Measurements from ENCODE around the gene KDM6B. TPM values are rescaled to one million over a fixed set of nuclear protein-coding genes. Genes with fewer than 3 reads are reported as not detected.
A peak's percentile ranks its signal among the peaks of the same experiment; 100 is the strongest.

Gene KDM6B
- total RNA-seq, 2 experiments from 2014 or later = 20.9 to 23.7 TPM

DNA sequence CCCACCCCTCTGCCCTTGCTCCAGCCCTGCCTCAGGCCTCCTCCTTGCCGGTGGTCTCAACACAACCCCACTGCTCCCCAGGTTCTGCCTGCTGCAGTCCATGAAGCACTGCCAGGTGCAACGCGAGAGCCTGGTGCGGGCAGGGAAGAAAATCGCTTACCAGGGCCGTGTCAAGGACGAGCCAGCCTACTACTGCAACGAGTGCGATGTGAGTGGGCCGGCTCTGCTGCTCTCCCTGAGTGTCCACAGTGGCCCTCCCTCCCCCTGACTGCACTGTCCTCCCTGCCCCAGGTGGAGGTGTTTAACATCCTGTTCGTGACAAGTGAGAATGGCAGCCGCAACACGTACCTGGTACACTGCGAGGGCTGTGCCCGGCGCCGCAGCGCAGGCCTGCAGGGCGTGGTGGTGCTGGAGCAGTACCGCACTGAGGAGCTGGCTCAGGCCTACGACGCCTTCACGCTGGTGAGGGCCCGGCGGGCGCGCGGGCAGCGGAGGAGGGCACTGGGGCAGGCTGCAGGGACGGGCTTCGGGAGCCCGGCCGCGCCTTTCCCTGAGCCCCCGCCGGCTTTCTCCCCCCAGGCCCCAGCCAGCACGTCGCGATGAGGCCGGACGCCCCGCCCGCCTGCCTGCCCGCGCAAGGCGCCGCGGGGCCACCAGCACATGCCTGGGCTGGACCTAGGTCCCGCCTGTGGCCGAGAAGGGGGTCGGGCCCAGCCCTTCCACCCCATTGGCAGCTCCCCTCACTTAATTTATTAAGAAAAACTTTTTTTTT, 19.1 kb downstream of the KDM6B start:
- H3K27me3 Mint-ChIP-seq = no peaks in the 10 kb centered on the region
- peaks cover 6% of the 10 kb centered on the region for H3K36me3 Mint-ChIP-seq (ENCODE audit: low read depth)
- ChIA-PET POLR2A (interaction anchor here (1.3 kb wide), 1 partner anchor 20 kb away, joined by 5 read pairs; no protein-coding TSS in a partner anchor), CTCF (no interaction called here)
- peak; percentile 15 for DNase-seq
- peaks cover 34% of the 10 kb centered on the region for H3K4me1 Mint-ChIP-seq
- no peak overlapping the region for H3K27ac Mint-ChIP-seq
- no peaks in the 10 kb centered on the region for H3K9me3 Mint-ChIP-seq
- no peak overlapping the region for H3K4me3 Mint-ChIP-seq

DNA sequence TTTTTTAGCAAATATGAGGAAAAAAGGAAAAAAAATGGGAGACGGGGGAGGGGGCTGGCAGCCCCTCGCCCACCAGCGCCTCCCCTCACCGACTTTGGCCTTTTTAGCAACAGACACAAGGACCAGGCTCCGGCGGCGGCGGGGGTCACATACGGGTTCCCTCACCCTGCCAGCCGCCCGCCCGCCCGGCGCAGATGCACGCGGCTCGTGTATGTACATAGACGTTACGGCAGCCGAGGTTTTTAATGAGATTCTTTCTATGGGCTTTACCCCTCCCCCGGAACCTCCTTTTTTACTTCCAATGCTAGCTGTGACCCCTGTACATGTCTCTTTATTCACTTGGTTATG, 19.6 kb downstream of the KDM6B start:
- ChIA-PET CTCF (no interaction called here), POLR2A (interaction anchor here (1.3 kb wide), 1 partner anchor 21 kb away, joined by 5 read pairs; no protein-coding TSS in a partner anchor)
- H3K27me3 Mint-ChIP-seq = no peaks in the 10 kb centered on the region
- peaks cover 6% of the 10 kb centered on the region for H3K36me3 Mint-ChIP-seq (ENCODE audit: low read depth)
- no peak overlapping the region for H3K4me3 Mint-ChIP-seq
- no peak for DNase-seq
- peaks cover 33% of the 10 kb centered on the region for H3K4me1 Mint-ChIP-seq
- no peak overlapping the region for H3K27ac Mint-ChIP-seq
- H3K9me3 Mint-ChIP-seq = no peaks in the 10 kb centered on the region

DNA sequence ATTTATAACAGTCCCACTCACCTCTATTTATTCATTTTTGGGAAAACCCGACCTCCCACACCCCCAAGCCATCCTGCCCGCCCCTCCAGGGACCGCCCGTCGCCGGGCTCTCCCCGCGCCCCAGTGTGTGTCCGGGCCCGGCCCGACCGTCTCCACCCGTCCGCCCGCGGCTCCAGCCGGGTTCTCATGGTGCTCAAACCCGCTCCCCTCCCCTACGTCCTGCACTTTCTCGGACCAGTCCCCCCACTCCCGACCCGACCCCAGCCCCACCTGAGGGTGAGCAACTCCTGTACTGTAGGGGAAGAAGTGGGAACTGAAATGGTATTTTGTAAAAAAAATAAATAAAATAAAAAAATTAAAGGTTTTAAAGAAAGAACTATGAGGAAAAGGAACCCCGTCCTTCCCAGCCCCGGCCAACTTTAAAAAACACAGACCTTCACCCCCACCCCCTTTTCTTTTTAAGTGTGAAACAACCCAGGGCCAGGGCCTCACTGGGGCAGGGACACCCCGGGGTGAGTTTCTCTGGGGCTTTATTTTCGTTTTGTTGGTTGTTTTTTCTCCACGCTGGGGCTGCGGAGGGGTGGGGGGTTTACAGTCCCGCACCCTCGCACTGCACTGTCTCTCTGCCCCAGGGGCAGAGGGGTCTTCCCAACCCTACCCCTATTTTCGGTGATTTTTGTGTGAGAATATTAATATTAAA, 20.2 kb downstream of the KDM6B start:
- Mint-ChIP-seq H3K9me3 (no peaks in the 10 kb centered on the region), H3K4me3 (no peak overlapping the region), H3K27ac (no peak overlapping the region), H3K27me3 (no peaks in the 10 kb centered on the region), H3K4me1 (peaks cover 33% of the 10 kb centered on the region), H3K36me3 (ENCODE audit: low read depth) (peaks cover 6% of the 10 kb centered on the region)
- DNase-seq = peak; percentile 16
- POLR2A ChIA-PET = interaction anchor here (1.3 kb wide), 1 partner anchor 21 kb away, joined by 5 read pairs; no protein-coding TSS in a partner anchor
- CTCF ChIA-PET = no interaction called here

DNA sequence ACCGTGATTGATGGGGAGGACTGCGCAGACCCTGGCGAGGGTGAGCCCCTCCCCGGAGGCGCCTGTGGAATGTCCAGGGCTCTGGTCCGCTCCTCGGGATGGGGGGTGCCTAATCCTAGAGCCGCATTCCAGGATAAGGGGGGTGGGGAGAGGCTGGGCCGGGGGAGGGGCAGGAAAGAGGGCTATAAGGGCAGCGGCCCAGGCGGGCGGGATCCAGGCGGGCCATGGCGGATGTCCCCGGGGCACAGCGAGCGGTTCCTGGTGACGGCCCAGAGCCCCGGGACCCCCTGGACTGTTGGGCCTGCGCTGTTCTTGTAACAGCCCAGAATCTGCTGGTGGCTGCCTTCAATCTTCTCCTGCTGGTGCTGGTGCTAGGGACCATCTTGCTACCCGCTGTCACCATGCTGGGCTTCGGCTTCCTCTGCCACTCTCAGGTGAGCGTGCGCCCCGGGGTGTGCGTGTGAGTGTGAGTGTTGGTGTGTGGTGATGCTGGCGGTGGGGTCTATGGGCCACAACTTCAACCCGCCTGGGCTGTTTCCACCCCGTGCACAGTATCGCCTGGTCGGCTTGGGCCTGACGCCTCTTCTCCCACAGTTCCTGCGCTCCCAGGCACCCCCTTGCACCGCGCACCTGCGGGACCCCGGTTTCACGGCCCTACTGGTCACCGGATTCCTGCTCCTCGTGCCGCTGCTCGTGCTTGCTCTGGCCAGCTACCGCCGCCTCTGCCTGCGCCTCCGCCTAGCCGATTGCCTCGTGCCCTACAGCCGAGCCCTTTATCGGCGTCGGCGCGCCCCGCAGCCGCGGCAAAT, 21.0 kb downstream of the KDM6B start, which contains the start of gene TMEM88:
TMEM88 (plus strand) TSS at position 216 of the 809 bp plus-strand sequence; CDS start at position 225, 9 bp downstream.
- H3K4me3 Mint-ChIP-seq = no peak within 1 kb of the TSS
- H3K36me3 Mint-ChIP-seq (ENCODE audit: low read depth) = peaks cover 6% of the 10 kb centered on the region
- DNase-seq = peak; percentile 16
- no peaks in the 10 kb centered on the region for H3K27me3 Mint-ChIP-seq
- no peak within 1 kb of the TSS for H3K27ac Mint-ChIP-seq
- CTCF ChIA-PET = interaction anchor here (2.3 kb wide), 1 partner anchor 20 kb away, joined by 24 read pairs; the partner anchor contains the start of gene KDM6B
- POLR2A ChIA-PET = interaction anchor here (1.0 to 3.1 kb wide), 5 partner anchors 10 to 77 kb away, joined by 4 to 32 read pairs (median 24); partner anchors contain the start of genes CNTROB and KDM6B
- H3K9me3 Mint-ChIP-seq = no peaks in the 10 kb centered on the region
- H3K4me1 Mint-ChIP-seq = peaks cover 28% of the 10 kb centered on the region

DNA sequence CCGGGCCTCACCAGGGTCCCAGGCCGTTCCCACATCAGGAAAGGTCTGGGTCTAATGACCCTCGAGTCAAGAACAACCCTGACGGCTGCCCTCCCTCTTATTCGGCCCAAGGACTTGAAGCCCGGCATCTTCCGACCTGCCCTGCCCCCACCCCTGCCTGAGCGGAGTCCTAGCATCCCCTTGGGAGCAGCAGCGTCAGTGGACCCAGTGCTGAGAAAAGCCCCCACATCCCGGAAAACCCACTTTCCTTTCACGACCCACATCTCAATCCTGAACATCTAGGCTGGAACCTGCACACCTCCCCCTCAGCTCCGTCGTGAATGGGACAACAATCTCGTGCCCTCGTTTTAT, 21.6 kb downstream of the KDM6B start:
- DNase-seq = peak; percentile 16
- Mint-ChIP-seq H3K27ac (no peak overlapping the region), H3K27me3 (no peaks in the 10 kb centered on the region), H3K4me3 (no peak overlapping the region), H3K9me3 (no peaks in the 10 kb centered on the region), H3K36me3 (ENCODE audit: low read depth) (peaks cover 6% of the 10 kb centered on the region), H3K4me1 (peaks cover 23% of the 10 kb centered on the region)
- ChIA-PET CTCF (interaction anchor here (2.3 kb wide), 1 partner anchor 21 kb away, joined by 24 read pairs; the partner anchor contains the start of gene KDM6B), POLR2A (interaction anchor here (0.6 to 3.1 kb wide), 6 partner anchors 10 to 77 kb away, joined by 3 to 32 read pairs (median 18); partner anchors contain the start of genes CNTROB and KDM6B)

DNA sequence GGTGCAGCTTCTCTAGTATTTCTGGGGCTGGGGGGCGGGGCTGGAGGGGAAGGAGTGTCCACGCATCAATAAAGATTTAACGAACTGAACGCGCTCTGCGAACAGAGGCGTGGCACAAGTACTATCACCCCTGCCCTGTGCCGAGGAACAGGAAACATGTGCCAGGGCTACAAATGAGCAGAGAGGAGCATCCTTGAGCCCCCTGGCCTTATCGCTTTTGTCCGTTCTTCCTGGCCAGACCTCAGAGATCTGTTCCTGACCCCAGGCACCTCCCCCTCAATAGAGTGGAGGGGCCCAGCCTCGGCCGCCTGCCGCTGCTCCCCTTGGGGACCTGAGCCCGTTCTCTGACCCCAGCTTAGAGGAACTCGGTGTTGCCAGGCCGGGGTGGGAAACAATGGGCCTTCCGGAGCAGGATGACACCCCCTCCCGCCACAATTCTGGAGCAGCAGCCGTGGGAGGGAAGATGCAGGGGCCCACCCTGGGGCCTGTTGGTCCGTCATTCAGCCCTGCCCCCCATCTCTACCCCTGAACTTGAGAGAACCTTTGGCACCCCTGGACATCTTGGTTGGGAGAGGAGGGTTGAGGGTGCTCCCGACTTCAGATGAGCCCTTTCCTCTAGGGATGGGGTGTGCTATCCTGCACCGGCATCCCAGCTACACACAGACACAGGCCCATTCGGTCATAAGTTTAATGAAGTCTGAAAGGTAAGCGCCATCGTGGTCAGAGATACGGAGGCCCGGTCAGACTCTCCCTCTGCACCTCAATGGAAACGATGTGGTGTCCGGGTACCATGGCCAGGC, 22.2 kb downstream of the KDM6B start:
- peak; percentile 54 for DNase-seq
- ChIA-PET POLR2A (interaction anchor here (0.6 to 3.1 kb wide), 13 partner anchors 11 to 272 kb away, joined by 3 to 32 read pairs (median 4); partner anchors contain the start of genes CHD3, CNTROB, KDM6B and TP53), CTCF (interaction anchor here (0.7 to 2.3 kb wide), 13 partner anchors 9 to 186 kb away, joined by 3 to 24 read pairs (median 6); partner anchors contain the start of genes KDM6B, RNF227 and TP53)
- Mint-ChIP-seq H3K9me3 (no peaks in the 10 kb centered on the region), H3K27me3 (no peaks in the 10 kb centered on the region), H3K27ac (no peak overlapping the region), H3K36me3 (ENCODE audit: low read depth) (peaks cover 6% of the 10 kb centered on the region), H3K4me3 (no peak overlapping the region), H3K4me1 (peaks cover 17% of the 10 kb centered on the region)

DNA sequence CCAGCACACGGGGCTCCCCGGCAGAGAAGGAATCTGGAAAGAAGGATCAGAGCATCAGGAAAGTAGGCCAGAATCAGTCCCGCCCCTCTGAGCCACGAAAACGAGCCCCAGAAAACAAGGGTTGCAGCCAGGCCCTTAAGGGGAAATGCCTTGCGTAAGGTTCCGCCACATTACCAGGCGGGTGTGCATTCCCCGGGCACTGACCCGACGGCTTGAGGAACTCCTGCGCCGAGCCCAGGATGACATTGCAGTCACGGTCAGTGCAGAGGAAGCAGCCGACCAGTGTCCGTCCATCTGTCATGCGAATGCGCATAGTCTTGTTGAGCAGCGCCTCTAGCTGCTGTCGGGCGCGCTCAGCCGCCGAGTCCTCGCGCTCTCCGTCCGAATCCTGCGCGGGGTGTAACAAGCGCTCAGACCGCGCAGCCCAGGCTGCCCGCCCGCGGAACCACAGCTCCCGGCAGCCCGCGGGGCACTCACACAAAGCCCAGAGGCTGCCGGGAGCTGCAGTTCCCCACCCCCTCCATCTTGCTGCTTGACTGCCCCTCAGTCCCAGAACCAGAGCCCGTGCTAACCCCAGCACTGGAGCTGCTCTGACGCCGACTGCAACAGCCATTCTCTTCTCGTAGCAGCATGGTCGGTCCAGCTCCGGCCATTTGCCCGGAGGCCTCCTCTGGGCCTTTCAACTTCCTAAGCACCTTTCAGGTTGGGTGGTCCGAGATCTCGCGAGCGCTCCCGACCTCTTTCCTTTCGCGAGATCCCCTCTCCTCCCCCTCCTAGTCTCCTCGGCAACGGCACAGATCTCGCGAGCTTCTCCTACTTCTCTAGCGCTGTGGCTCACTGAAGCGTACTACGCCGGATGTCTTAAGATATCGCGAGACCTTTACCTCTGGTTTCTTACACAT, 23.0 kb downstream of the KDM6B start, which contains the start of gene NAA38:
NAA38 (minus strand) TSS at position 749 of the 902 bp plus-strand sequence; CDS start at position 653, 96 bp downstream.
- no peak within 1 kb of the TSS for H3K27ac Mint-ChIP-seq
- H3K27me3 Mint-ChIP-seq = no peaks in the 10 kb centered on the region
- DNase-seq = peak; percentile 97
- peaks cover 8% of the 10 kb centered on the region for H3K4me1 Mint-ChIP-seq
- H3K4me3 Mint-ChIP-seq = no peak within 1 kb of the TSS
- POLR2A ChIA-PET = interaction anchor here (0.6 to 3.1 kb wide), 21 partner anchors 11 to 453 kb away, joined by 3 to 32 read pairs (median 4); partner anchors contain the start of genes CHD3, CNTROB, KDM6B and RNF227
- H3K36me3 Mint-ChIP-seq (ENCODE audit: low read depth) = peaks cover 6% of the 10 kb centered on the region
- no peaks in the 10 kb centered on the region for H3K9me3 Mint-ChIP-seq
- CTCF ChIA-PET = interaction anchor here (0.6 to 2.3 kb wide), 26 partner anchors 8 to 554 kb away, joined by 3 to 24 read pairs (median 4); partner anchors contain the start of genes ALOX12B, KDM6B, RNF227 and TP53

DNA sequence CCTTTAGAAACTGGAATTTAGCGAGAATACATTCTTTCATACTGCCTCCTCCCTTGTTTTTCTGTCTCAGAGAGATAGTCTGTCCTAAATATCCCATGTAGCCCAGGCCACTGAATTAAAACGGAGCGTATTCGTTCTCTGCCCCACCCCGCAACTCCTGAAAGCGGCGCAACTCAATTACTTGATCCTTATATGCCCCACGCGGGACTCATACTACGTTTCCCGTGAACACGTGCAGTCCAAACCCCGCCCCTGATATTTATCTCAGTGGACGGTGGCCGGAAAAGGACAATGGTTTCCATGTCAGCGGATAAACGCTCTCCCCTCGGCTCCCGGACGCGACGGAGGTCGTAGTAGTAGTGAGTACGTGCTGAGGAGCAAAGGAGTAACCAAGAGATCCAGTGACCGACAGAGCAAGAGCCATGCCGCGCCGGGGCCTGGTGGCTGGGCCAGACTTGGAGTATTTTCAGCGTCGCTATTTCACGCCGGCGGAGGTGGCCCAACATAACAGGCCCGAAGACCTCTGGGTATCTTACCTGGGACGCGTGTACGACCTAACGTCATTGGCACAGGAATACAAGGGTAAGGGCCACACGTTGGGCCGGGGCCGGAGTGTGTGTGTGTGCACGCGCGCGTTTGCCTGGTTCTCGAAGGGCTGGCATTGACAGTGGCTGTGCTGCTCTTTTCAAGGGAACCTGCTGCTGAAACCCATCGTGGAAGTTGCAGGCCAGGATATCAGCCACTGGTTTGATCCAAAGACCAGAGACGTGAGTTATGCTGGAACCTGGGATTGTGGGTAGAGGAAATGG, 23.9 kb downstream of the KDM6B start, which contains the start of gene CYB5D1:
CYB5D1 (plus strand) TSS at position 291 of the 809 bp plus-strand sequence; CDS start at position 423, 132 bp downstream.
- H3K4me3 Mint-ChIP-seq = no peak within 1 kb of the TSS
- peak; percentile 92 for DNase-seq
- ChIA-PET POLR2A (interaction anchor here (0.6 to 3.1 kb wide), 17 partner anchors 10 to 454 kb away, joined by 3 to 32 read pairs (median 5); partner anchors contain the start of genes CHD3, CNTROB, KDM6B and RNF227), CTCF (interaction anchor here (0.6 to 6.7 kb wide), 24 partner anchors 7 to 261 kb away, joined by 3 to 81 read pairs (median 4); partner anchors contain the start of genes ALOX12B, CNTROB, KDM6B and RNF227)
- H3K4me1 Mint-ChIP-seq = peaks cover 4% of the 10 kb centered on the region
- H3K27ac Mint-ChIP-seq = no peak within 1 kb of the TSS
- H3K9me3 Mint-ChIP-seq = no peaks in the 10 kb centered on the region
- no peaks in the 10 kb centered on the region for H3K27me3 Mint-ChIP-seq
- H3K36me3 Mint-ChIP-seq (ENCODE audit: low read depth) = peaks cover 4% of the 10 kb centered on the region

DNA sequence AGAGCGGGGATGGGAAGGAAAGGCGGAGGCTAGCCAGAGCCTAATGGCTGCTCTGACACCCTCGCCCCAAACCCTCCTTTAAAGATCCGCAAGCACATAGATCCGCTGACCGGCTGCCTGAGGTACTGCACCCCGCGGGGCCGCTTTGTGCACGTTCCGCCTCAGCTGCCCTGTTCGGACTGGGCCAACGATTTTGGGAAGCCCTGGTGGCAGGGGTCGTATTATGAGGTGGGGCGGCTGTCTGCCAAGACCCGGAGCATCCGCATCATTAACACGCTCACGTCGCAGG, 24.4 kb downstream of the KDM6B start:
- Mint-ChIP-seq H3K27ac (no peak overlapping the region), H3K36me3 (ENCODE audit: low read depth) (peaks cover 4% of the 10 kb centered on the region), H3K4me3 (no peak overlapping the region), H3K9me3 (no peaks in the 10 kb centered on the region), H3K4me1 (peaks cover 4% of the 10 kb centered on the region), H3K27me3 (no peaks in the 10 kb centered on the region)
- POLR2A ChIA-PET = no interaction called here
- peak; percentile 61 for DNase-seq
- CTCF ChIA-PET = interaction anchor here (1.3 to 6.7 kb wide), 4 partner anchors 24 to 130 kb away, joined by 3 to 81 read pairs (median 5); partner anchors contain the start of genes CNTROB and TRAPPC1

DNA sequence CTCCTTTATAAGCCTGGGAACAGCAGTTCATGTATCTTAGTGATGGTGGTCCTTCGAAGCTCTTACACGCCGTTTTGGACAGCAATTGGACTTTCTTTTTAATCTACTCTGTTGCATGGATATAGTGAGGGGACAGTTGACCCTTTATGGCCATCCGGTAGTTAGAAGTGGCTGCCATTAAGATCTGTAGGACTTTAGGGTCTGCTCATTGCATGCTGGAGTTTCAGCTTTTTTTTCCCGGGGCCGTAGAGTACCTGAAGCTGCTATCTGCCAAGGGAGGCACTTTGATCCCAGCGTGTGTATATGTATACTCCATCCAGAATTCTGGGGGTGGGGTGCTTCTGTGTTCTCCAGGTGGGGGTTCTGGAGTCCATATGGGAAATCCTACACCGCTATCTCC, 25.0 kb downstream of the KDM6B start:
- Mint-ChIP-seq H3K4me1 (peaks cover 1% of the 10 kb centered on the region), H3K4me3 (no peak overlapping the region), H3K27me3 (no peaks in the 10 kb centered on the region), H3K27ac (no peak overlapping the region), H3K36me3 (ENCODE audit: low read depth) (peaks cover 4% of the 10 kb centered on the region), H3K9me3 (no peaks in the 10 kb centered on the region)
- CTCF ChIA-PET = interaction anchor here (1.3 to 6.7 kb wide), 5 partner anchors 14 to 129 kb away, joined by 3 to 81 read pairs (median 5); partner anchors contain the start of genes CNTROB and TRAPPC1
- no peak for DNase-seq
- POLR2A ChIA-PET = interaction anchor here (1.3 kb wide), 1 partner anchor 27 kb away, joined by 5 read pairs; no protein-coding TSS in a partner anchor

Measured in activated CD4-positive, alpha-beta memory T cell treated with anti-CD3 and anti-CD28 coated beads, Interleukin-2, amount 10 ng/mL, durations not matched to agents 7 days and 5 days (primary cell).